ENCODE data around the gene SAP130.
"Not testable (repeated sequence)": the region's sequence is repeated elsewhere in the genome, so short reads cannot be mapped to it uniquely, and the experiment has no call there.

The SAP130 gene

DNA sequence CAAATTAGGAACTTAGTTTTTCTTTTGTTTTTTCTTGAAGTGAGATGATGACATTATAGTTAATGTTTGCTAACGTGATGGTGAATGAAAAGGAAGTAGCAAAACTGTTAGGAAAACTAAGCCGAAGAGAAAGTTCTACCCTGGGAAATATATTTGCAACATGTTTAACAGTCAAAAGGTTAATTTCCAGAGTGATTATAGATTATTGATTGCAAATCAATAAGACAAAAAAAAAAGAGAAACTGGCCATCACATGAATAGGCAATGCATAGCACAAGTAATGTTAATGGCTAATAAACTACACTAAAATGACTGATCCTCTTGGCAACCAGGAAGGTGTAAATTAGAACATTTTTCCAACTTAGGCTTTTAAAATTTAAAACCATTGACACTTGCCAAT is 116.1 kb downstream of the SAP130 start:
- WGBS (ENCODE audit: extremely low coverage, insufficient coverage, insufficient read length) = no CpG with 5 or more reads among the region's 2 CpGs
- Histone ChIP-seq H3K27me3 (ENCODE audit: insufficient read depth, low read length) (no peaks in the 10 kb centered on the region), H3K18ac (ENCODE audit: low read length) (no peak overlapping the region), H2BK120ac (ENCODE audit: insufficient read depth, low read length, poor library complexity) (no peak overlapping the region), H3K4me1 (ENCODE audit: control insufficient read depth in 1 of 2, insufficient read depth in 2 of 2, low read length in 2 of 2) (no peaks in the 10 kb centered on the region), H3K79me1 (ENCODE audit: low read length) (no peaks in the 10 kb centered on the region), H3K4ac (ENCODE audit: low read depth, low read length) (no peak overlapping the region), H3K9me3 (ENCODE audit: insufficient read depth, low read depth, low read length) (no peaks in the 10 kb centered on the region), H4K91ac (ENCODE audit: low read depth, low read length) (no peak overlapping the region), H3K23ac (ENCODE audit: low read length) (no peak overlapping the region), H2AFZ (ENCODE audit: insufficient read depth, low read length, poor library complexity) (no peak overlapping the region), H2AK5ac (ENCODE audit: low read length) (no peak overlapping the region), H3K27ac (ENCODE audit: low read depth, low read length) (no peak overlapping the region), H3K4me3 (ENCODE audit: low read depth, low read length) (no peak overlapping the region), H2BK5ac (ENCODE audit: low read depth, low read length, poor library complexity) (no peak overlapping the region), H4K12ac (ENCODE audit: low read depth, low read length) (no peak overlapping the region), H3K36me3 (ENCODE audit: control insufficient read depth in 1 of 2, insufficient read depth in 2 of 2, low read length in 2 of 2) (no peaks in the 10 kb centered on the region), H3K79me2 (ENCODE audit: control insufficient read depth, insufficient read depth, low read length, poor library complexity) (no peaks in the 10 kb centered on the region), H4K8ac (ENCODE audit: low read depth, low read length) (no peak overlapping the region), H3K4me2 (ENCODE audit: low read length) (no peak overlapping the region), H3K14ac (ENCODE audit: low read length) (no peak overlapping the region), H2BK12ac (ENCODE audit: low read length) (no peak overlapping the region), H3K9ac (ENCODE audit: low read length) (no peak overlapping the region)
- DNase-seq = no peak

DNA sequence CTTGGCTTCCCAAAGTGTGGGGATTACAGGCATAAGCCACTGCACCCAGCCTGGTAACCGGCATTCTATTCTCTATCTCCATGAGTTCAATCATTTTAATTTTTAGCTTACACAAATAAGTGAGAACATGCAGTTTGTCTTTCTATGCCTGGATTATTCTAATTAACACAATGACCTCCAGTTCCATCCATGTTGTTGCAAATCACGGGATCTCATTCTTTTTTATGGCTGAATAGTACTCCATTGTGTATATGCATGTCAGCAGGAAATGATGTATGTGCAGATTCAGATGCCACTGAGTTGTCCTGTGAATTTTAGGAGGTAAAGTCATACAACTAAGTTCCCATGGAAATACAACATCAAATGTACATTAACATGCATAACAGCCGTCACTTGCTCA is 117.4 kb downstream of the SAP130 start:
- no CpG with 5 or more reads among the region's 3 CpGs for WGBS (ENCODE audit: extremely low coverage, insufficient coverage, insufficient read length)
- no peak overlapping the region for H3K4me2 ChIP-seq (ENCODE audit: low read length)
- no peak overlapping the region for H2BK5ac ChIP-seq (ENCODE audit: low read depth, low read length, poor library complexity)
- H3K23ac ChIP-seq (ENCODE audit: low read length) = no peak overlapping the region
- H3K27ac ChIP-seq (ENCODE audit: low read depth, low read length) = no peak overlapping the region
- H2AK5ac ChIP-seq (ENCODE audit: low read length) = no peak overlapping the region
- no peak overlapping the region for H3K4ac ChIP-seq (ENCODE audit: low read depth, low read length)
- H4K12ac ChIP-seq (ENCODE audit: low read depth, low read length) = no peak overlapping the region
- H4K91ac ChIP-seq (ENCODE audit: low read depth, low read length) = no peak overlapping the region
- no peaks in the 10 kb centered on the region for H3K36me3 ChIP-seq (ENCODE audit: control insufficient read depth in 1 of 2, insufficient read depth in 2 of 2, low read length in 2 of 2)
- no peak overlapping the region for H3K18ac ChIP-seq (ENCODE audit: low read length)
- no peaks in the 10 kb centered on the region for H3K4me1 ChIP-seq (ENCODE audit: control insufficient read depth in 1 of 2, insufficient read depth in 2 of 2, low read length in 2 of 2)
- H2BK120ac ChIP-seq (ENCODE audit: insufficient read depth, low read length, poor library complexity) = no peak overlapping the region
- H3K79me1 ChIP-seq (ENCODE audit: low read length) = no peaks in the 10 kb centered on the region
- no peaks in the 10 kb centered on the region for H3K27me3 ChIP-seq (ENCODE audit: insufficient read depth, low read length)
- H3K79me2 ChIP-seq (ENCODE audit: control insufficient read depth, insufficient read depth, low read length, poor library complexity) = no peaks in the 10 kb centered on the region
- no peak overlapping the region for H3K4me3 ChIP-seq (ENCODE audit: low read depth, low read length)
- H3K14ac ChIP-seq (ENCODE audit: low read length) = no peak overlapping the region
- no peak overlapping the region for H2AFZ ChIP-seq (ENCODE audit: insufficient read depth, low read length, poor library complexity)
- DNase-seq = no peak
- no peak overlapping the region for H2BK12ac ChIP-seq (ENCODE audit: low read length)
- no peaks in the 10 kb centered on the region for H3K9me3 ChIP-seq (ENCODE audit: insufficient read depth, low read depth, low read length)
- H4K8ac ChIP-seq (ENCODE audit: low read depth, low read length) = no peak overlapping the region
- no peak overlapping the region for H3K9ac ChIP-seq (ENCODE audit: low read length)

DNA sequence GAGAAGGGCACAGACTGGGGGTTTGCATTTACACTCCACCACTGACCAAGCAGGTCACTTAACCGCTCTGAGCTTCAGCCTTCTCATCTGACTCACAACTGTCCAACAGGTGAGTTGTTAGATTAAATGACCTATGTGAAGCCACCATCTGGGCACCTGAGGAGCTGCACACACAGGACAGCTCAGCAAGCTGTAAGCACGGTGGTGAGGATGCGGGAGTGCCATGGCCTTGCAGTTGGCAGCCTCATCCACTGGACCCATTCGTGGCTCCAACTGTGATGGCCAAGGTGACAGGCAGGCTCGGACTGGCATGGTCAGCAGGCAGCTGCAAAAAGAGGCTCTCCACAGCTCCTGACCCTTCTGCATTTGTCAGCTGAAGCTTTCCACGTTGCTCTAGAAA is 118.8 kb downstream of the SAP130 start:
- Histone ChIP-seq H2BK5ac (ENCODE audit: low read depth, low read length, poor library complexity) (no peak overlapping the region), H3K4me3 (ENCODE audit: low read depth, low read length) (no peak overlapping the region), H3K79me2 (ENCODE audit: control insufficient read depth, insufficient read depth, low read length, poor library complexity) (no peaks in the 10 kb centered on the region), H3K27me3 (ENCODE audit: insufficient read depth, low read length) (no peaks in the 10 kb centered on the region), H2AK5ac (ENCODE audit: low read length) (no peak overlapping the region), H3K36me3 (ENCODE audit: control insufficient read depth in 1 of 2, insufficient read depth in 2 of 2, low read length in 2 of 2) (no peaks in the 10 kb centered on the region), H2BK120ac (ENCODE audit: insufficient read depth, low read length, poor library complexity) (no peak overlapping the region), H3K18ac (ENCODE audit: low read length) (no peak overlapping the region), H3K4ac (ENCODE audit: low read depth, low read length) (no peak overlapping the region), H3K14ac (ENCODE audit: low read length) (no peak overlapping the region), H4K12ac (ENCODE audit: low read depth, low read length) (no peak overlapping the region), H3K27ac (ENCODE audit: low read depth, low read length) (no peak overlapping the region), H4K8ac (ENCODE audit: low read depth, low read length) (no peak overlapping the region), H3K4me2 (ENCODE audit: low read length) (no peak overlapping the region), H3K9ac (ENCODE audit: low read length) (no peak overlapping the region), H3K23ac (ENCODE audit: low read length) (no peak overlapping the region), H2AFZ (ENCODE audit: insufficient read depth, low read length, poor library complexity) (no peak overlapping the region), H3K9me3 (ENCODE audit: insufficient read depth, low read depth, low read length) (no peaks in the 10 kb centered on the region), H3K79me1 (ENCODE audit: low read length) (no peaks in the 10 kb centered on the region), H3K4me1 (ENCODE audit: control insufficient read depth in 1 of 2, insufficient read depth in 2 of 2, low read length in 2 of 2) (no peaks in the 10 kb centered on the region), H4K91ac (ENCODE audit: low read depth, low read length) (no peak overlapping the region), H2BK12ac (ENCODE audit: low read length) (no peak overlapping the region)
- peak; percentile 37 to 69 for DNase-seq
- no CpG with 5 or more reads among the region's 6 CpGs for WGBS (ENCODE audit: extremely low coverage, insufficient coverage, insufficient read length)

DNA sequence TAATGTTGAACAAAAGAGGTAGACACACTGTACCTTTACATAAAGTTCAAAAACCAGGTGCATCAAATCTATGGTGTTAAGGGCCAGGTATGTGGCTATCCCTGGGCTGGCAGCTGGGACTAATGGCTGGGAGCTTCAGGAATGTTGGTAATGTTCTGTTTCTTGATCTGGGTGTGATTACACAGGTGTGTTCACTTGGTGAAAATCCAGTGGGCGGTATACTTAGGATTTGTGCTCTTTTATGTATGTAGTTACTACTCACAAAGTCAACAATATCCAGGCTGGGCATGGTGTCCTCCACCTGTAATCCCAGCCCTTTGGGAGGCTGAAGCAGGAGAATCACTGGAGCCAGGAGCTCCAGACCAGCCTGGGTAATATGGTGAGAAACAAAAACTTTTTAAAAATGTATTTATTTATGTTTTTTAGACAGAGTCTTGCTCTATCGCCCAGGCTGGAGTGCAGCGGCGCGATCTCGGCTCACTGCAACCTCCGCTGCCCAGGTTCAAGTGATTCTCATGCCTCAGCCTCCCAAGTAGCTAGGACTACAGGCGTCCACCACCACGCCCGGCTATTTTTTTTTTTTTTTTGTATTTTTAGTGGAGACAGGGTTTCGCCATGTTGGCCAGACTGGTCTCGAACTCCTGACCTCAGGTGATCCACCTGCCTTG is 120.0 kb downstream of the SAP130 start:
- not testable (repeated sequence) for H4K12ac ChIP-seq (ENCODE audit: low read depth, low read length); H3K9me3 ChIP-seq (ENCODE audit: insufficient read depth, low read depth, low read length); H3K14ac ChIP-seq (ENCODE audit: low read length); H2AFZ ChIP-seq (ENCODE audit: insufficient read depth, low read length, poor library complexity); H3K4me3 ChIP-seq (ENCODE audit: low read depth, low read length); H3K9ac ChIP-seq (ENCODE audit: low read length); H2BK12ac ChIP-seq (ENCODE audit: low read length); H3K36me3 ChIP-seq (ENCODE audit: control insufficient read depth in 1 of 2, insufficient read depth in 2 of 2, low read length in 2 of 2); H2BK120ac ChIP-seq (ENCODE audit: insufficient read depth, low read length, poor library complexity); H3K27me3 ChIP-seq (ENCODE audit: insufficient read depth, low read length); H3K4me2 ChIP-seq (ENCODE audit: low read length); H3K18ac ChIP-seq (ENCODE audit: low read length); H3K4me1 ChIP-seq (ENCODE audit: control insufficient read depth in 1 of 2, insufficient read depth in 2 of 2, low read length in 2 of 2); H3K4ac ChIP-seq (ENCODE audit: low read depth, low read length); H3K79me1 ChIP-seq (ENCODE audit: low read length); H3K23ac ChIP-seq (ENCODE audit: low read length); H4K91ac ChIP-seq (ENCODE audit: low read depth, low read length); H4K8ac ChIP-seq (ENCODE audit: low read depth, low read length); H3K27ac ChIP-seq (ENCODE audit: low read depth, low read length); H2BK5ac ChIP-seq (ENCODE audit: low read depth, low read length, poor library complexity); H3K79me2 ChIP-seq (ENCODE audit: control insufficient read depth, insufficient read depth, low read length, poor library complexity); H2AK5ac ChIP-seq (ENCODE audit: low read length)
- no CpG with 5 or more reads among the region's 12 CpGs for WGBS (ENCODE audit: extremely low coverage, insufficient coverage, insufficient read length)
- peak; percentile 32 to 74 for DNase-seq

Measured in trophoblast cell (in vitro differentiated cells and primary cell).